ENCODE measurements around the gene FAM222B. TPM values are rescaled to one million over a fixed set of nuclear protein-coding genes. Genes with fewer than 3 reads are reported as not detected.
"Not testable (repeated sequence)": the region's sequence is repeated elsewhere in the genome, so short reads cannot be mapped to it uniquely, and the experiment has no call there.

FAM222B gene
- polyA plus RNA-seq, 12 donors: 10.4 to 21.4 (median 12.9) TPM; not detected in 1

- no peak for DNase-seq
Measured at GRCh38 chr17:28874750-28875149, 32.2 kb upstream of the FAM222B start.

- DNase-seq: no peak
Measured at GRCh38 chr17:28873839-28874238, 31.2 kb upstream of the FAM222B start.

GRCh38 chr17:28871056-28871579 is 28.5 kb upstream of the FAM222B start:
- DNase-seq: no peak

- no peak for DNase-seq
Measured at GRCh38 chr17:28867276-28867675, 24.7 kb upstream of the FAM222B start.

DNA sequence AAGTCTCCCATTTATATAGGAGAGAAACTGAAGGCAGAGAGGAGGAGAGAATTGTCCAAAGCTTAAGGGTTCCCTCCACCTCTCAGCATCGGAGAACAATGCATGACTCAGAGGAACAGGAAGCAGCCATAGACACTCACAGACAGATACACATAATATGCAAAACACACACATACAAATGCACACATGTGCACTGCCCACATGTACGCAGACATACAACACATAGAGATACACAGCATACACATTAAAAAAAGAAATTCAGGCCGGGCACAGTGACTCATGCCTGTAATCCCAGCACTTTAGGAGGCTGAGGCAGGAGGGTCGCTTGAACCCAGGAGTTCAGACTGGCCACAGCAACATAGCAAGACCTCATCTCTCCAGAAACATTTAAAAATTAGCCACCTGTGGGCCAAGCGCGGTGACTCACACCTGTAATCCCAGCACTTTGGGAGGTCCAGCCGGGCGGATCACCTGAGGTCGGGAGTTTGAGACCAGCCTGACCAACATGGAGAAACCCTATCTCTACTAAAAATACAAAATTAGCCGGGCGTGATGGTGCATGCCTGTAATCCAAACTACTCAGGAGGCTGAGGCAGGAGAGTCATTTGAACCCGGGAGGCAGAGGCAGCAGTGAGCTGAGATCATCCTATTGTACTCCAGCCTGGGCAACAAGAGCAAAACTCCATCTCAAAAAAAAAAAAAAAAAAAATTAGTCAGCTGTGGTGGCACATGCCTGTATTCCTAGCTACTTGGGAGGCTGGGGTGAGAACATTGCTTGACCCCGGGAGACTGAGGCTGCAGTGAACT is 23.6 kb upstream of the FAM222B start:
- DNase-seq: no peak

DNA sequence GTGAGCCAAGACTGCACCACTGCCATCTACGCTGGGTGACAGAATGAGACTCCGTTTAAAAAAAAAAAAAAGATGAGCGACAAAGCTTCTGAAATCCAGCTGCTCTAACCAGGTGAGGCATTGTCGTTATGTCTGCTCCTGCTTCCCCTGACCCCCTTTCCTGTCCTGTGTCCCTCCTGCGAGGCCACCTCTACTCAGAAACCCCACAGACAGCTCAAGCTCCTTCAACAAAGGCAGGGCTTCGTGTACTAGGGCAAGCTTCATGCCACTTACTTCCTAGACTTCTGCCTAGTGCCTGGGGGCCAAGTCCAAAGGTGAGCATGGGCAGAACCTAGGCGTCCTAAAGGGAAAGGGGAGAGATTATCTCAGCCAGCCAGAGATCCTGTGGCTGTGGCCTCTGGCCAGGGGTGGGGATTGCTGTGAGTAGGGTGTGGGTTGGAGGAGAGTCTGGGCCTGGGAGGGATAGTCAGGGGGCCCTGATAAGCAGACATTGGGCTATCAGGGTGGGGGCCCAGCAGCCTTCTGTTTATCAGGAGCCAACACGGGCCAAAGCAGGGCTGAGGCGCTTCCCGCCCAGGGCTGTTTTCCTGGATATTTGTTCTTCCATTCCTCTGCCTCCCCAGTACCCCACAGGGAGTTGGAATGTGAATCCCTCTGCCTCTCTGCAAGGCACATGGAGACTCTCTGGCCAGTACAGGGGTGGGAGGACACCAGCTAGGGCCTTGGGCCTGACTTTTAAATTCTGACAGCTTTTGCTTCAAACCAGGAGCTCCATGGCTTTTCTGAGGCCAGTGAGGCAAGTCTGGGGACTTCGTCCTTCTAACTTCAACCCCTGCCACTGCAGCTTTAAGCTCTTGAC is 22.6 kb upstream of the FAM222B start:
- DNase-seq: no peak

GRCh38 chr17:28863953-28864352 is 21.4 kb upstream of the FAM222B start:
- DNase-seq: no peak

- no peak for DNase-seq
Measured at GRCh38 chr17:28862561-28862960, 20.0 kb upstream of the FAM222B start.

- no peak for DNase-seq
Measured at GRCh38 chr17:28861393-28862203, 19.0 kb upstream of the FAM222B start.

- no peak for DNase-seq
Measured at GRCh38 chr17:28860363-28860808, 17.8 kb upstream of the FAM222B start.

GRCh38 chr17:28858801-28859355 is 16.3 kb upstream of the FAM222B start:
- DNase-seq: no peak

- no peak for DNase-seq
Measured at GRCh38 chr17:28857905-28858800, 15.6 kb upstream of the FAM222B start.

DNA sequence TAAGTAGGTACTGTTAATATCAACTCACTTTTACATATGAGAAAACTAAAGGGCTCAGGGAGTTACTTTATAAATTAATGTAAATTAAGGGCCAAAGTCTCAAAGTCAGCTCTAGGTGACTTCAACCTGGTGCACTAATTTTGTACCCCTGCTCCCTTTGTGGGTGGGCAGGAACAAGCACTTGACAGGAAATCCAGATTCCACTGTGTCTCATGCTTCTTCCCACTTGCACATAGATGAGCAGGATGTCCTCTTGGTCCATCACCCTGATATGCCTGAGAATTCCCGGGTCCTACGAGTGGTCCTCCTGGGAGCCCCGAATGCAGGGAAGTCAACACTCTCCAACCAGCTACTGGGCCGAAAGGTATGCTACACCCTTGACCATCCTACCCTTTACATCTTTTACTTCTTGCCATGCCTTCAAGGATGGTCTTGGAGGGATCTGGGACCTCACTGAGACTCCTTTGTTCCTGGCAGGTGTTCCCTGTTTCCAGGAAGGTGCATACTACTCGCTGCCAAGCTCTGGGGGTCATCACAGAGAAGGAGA is 13.5 kb upstream of the FAM222B start:
- no peak for DNase-seq

DNA sequence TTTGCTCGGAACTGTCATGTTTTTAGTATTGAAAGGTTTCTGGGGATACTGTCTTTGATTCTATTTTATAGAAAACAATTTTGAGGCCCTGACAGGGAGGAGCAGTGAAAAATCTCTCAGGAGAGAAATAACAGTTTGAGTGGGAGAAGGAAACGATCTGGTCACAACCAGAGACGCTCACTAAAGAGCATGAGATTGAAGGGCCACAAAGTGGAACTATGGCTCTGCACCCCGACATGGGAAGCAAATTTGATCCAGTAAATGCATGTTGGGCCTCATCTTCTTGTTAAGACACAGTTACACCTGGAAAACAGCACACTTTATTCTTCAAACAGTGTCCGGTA is 12.7 kb upstream of the FAM222B start:
- no peak for DNase-seq

DNA sequence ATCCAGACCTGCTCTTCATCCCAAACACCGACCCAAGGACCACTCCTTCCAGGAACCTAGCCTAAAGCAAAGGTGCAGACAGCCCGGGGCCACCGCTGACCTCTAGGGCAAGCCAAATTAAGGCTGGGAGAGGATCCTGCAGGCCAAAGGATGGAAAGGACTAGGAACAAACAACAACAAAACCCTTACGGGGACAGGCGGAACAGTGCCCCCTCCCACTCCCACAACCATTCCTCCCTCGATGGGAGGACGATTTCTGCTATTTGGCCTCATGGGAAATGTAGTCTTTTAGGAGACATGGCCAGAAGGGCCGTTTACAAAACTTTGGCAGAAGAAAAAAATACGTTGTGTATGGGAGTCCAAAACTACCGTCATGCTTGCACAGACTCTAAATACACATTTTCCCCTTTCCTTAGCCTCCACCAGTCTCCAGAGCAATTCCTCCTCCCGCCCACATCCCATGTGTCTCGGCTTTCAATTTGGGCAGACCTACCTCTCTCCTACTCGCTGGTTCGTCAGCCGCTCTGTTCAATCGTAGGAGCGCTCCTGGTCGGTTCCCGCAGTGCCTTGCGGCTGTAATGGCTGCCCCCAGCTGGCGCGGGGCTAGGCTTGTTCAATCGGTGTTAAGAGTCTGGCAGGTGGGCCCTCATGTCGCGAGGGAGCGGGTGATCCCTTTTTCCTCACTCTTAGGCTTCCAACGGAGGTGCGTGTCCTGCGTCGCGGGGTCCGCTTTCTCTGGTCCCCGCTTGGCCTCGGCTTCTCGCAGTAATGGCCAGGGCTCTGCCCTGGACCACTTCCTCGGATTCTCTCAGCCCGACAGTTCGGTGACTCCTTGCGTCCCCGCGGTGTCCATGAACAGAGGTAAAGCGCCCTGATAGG is 12.1 kb upstream of the FAM222B start, which contains the start of gene ERAL1:
Gene ERAL1, plus strand, starts transcription at position 560 of the 879 bp plus-strand sequence. Its CDS starts 19 bp downstream, at position 579.
- peak; percentile 91 for DNase-seq

DNA sequence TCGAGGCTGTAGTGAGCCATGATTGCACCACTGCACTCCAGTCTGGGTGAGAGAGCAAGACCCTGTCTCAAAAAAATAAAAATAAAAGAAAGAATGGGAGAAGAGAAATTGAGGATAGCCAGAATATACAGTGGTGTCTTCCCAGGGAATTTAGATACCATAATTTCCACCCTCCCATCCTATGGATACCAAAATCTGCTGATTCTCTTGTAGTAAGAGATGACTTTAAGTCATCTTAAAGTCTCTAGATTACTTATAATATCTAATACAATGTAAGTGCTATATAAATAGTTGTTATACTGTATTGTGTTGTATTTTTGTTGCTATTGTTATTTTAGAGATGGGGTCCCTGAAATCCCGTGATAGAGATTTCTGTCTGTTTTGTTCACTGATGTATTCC is 10.7 kb upstream of the FAM222B start:
- no peak for DNase-seq

GRCh38 chr17:28849281-28849680 is 6.7 kb upstream of the FAM222B start:
- no peak for DNase-seq

- not testable (repeated sequence) for DNase-seq
Measured at GRCh38 chr17:28848667-28849066, 6.1 kb upstream of the FAM222B start.

DNA sequence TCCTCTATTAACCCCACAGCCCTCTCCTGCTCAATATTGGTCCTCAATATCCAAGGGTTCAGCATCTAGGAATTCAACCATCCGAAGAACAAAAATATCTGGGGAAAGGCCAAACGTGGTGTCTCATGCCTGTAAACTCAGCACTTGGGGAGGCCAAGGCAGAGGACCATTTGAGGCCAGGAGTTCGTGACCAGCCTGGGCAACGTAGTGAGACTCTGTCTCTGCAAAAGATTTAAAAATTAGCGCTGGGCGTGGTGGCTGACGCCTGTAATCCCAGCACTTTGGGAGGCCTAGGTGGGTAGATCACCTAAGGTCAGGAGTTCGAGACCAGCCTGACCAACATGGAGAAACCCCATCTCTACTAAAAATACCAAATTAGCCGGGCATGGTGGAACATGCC is 4.1 kb upstream of the FAM222B start:
- not testable (repeated sequence) for DNase-seq

All from muscle of arm (tissue), 12 donors.